ENCODE data around the gene LRRC45.

- TF ChIP-seq CTCF (conservative IDR thresholded peaks at IDR 0.05; ENCODE audit: low read length) (no peak), EZH2phosphoT487 (IDR thresholded peaks at IDR 0.05; ENCODE audit: borderline replicate concordance, low read depth, low read length) (no peak)
These were observed 31.3 kb upstream of the LRRC45 start for GRCh38 chr17:81991684-81992305.
